ENCODE results near the gene KRTAP5-2. TPM values are rescaled to one million over a fixed set of nuclear protein-coding genes. Genes with fewer than 3 reads are reported as not detected.

Gene KRTAP5-2
- total and polyA plus RNA-seq, 9 of the 15 experiments (the other 6 are each of a cell fraction or from before 2014, with no cell fraction given) = not detected

DNA sequence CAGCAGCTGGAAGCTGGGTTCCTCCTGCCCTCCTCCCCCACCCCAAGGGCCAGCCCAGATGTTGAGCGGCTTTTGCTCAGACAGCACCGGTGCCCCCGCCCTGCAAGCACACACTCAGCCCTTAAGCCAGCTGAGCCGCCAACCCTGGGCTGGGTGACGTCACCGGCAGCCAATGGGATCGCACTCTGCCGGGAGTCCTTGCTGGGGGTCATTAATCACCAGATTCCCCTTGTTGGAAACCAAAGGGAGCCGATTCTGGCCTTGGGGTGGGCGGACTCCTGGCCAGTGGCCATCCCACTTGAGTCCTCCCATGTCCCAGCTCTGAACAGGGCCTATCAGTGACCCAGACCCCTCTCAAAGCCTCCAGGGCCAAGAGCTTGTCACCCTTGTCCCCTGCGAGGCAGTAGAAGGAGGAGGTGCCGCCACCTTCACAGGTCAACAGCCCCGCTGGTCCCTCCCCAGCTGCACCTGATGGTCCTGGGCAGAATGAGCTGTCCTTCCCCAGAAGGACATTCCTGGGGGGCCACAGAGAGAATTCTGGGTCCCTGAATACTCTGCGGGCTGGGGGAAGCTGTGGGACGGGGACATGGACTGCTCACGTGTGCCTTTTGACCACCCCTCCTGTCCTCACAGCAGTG is 33.4 kb downstream of the KRTAP5-2 start:
- 3% methylated on average over 16 of the region's 16 CpGs for WGBS (ENCODE audit: insufficient coverage, low coverage, missing lambda C conversion rate)
- DNase-seq (ENCODE audit: extremely low read depth in 1 of 4, low spot score in 3 of 4) (peak; percentile 79 to 94 (median 92)), ATAC-seq (peak; percentile 85), FAIRE-seq (peak; percentile 75)
- no peaks in the 10 kb centered on the region for H3K36me3 ChIP-seq (ENCODE audit: control insufficient read depth, insufficient read depth, low read length)
- H3K9ac ChIP-seq (ENCODE audit: insufficient read depth in 1 of 2, low read depth in 2 of 2, low read length in 2 of 2) = peak overlapping the region in 1 of 2 experiments; percentile 81; a peak in 2 of 4 replicates
- no peak overlapping the region; the same call in 1 of the 2 replicates for H3K4me2 ChIP-seq (ENCODE audit: insufficient read depth, low read length)
- BruUV-seq (replicated peaks) = no TSS peak
- intact Hi-C loops (cut with micrococcal nuclease) = no loop called here
- CTCF ChIA-PET (ENCODE audit: low intra/inter-chr PET ratio) = no interaction called here
- H3K4me3 ChIP-seq = no peak overlapping the region
- H4K20me1 ChIP-seq (replicated peaks; ENCODE audit: control insufficient read depth, insufficient read depth, low read length) = peaks cover 62% of the 10 kb centered on the region
- H3K9me3 ChIP-seq (replicated peaks; ENCODE audit: control insufficient read depth, insufficient read depth, low read depth, low read length) = no peaks in the 10 kb centered on the region
- POLR2A ChIA-PET = interaction anchor here (0.6 kb wide), 2 partner anchors 88 to 737 kb away, joined by 3 read pairs; no protein-coding TSS in a partner anchor
- H3K79me2 ChIP-seq (ENCODE audit: control insufficient read depth, insufficient read depth, low read length) = no peaks in the 10 kb centered on the region
- in situ Hi-C loops (cut with MboI) = no loop called here
- peaks cover 0 to 39% of the 10 kb centered on the region in 2 experiments; a peak in 2 of 5 replicates for H3K27me3 ChIP-seq (ENCODE audit: control insufficient read depth in 2 of 2, insufficient read depth in 2 of 2, low read length in 2 of 2)
- peaks cover 3% of the 10 kb centered on the region for H3K9me1 ChIP-seq (ENCODE audit: control insufficient read depth, insufficient read depth, low read length)
- H3K27ac ChIP-seq (ENCODE audit: extremely low read depth, low read depth, low read length) = no peak overlapping the region
- no peak overlapping the region for H2AFZ ChIP-seq (ENCODE audit: low read depth, low read length)
- peaks cover 0 to 49% of the 10 kb centered on the region in 2 experiments; a peak in 3 of 5 replicates for H3K4me1 ChIP-seq (replicated peaks in 1 of 2; ENCODE audit: control insufficient read depth in 2 of 2, insufficient read depth in 2 of 2, low read length in 2 of 2)
- no peak for TF ChIP-seq ZNF124 (CRISPR knock-in tag; IDR thresholded peaks at IDR 0.05)
- TF ChIP-seq CREB1 (IDR thresholded peaks at IDR 0.05) = no peak
- TF ChIP-seq CREB1 (CRISPR knock-in tag; IDR thresholded peaks at IDR 0.05) = peak; percentile 42
- TF ChIP-seq, protein P1, sequence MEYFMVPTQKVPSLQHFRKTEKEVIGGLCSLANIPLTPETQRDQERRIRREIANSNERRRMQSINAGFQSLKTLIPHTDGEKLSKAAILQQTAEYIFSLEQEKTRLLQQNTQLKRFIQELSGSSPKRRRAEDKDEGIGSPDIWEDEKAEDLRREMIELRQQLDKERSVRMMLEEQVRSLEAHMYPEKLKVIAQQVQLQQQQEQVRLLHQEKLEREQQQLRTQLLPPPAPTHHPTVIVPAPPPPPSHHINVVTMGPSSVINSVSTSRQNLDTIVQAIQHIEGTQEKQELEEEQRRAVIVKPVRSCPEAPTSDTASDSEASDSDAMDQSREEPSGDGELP (CRISPR knock-in tag; IDR thresholded peaks at IDR 0.05; ENCODE audit: borderline replicate concordance) = peak; percentile 88
- no peak for TF ChIP-seq CHD4 (IDR thresholded peaks at IDR 0.05; ENCODE audit: insufficient read depth, insufficient replicate concordance, low read depth, low read length, poor library complexity, severe bottlenecking)
- no peak for TF ChIP-seq MEF2D (tag; conservative IDR thresholded peaks at IDR 0.05; ENCODE audit: low read depth)
- no peak for TF ChIP-seq ZNF174 (CRISPR knock-in tag; IDR thresholded peaks at IDR 0.05)
- TF ChIP-seq JUND (IDR thresholded peaks at IDR 0.05; ENCODE audit: borderline replicate concordance, low read depth, low read length) = peak; percentile 88
- peak; percentile 82; the same call in 2 of the 3 replicates for TF ChIP-seq JUND (tag; IDR thresholded peaks at IDR 0.05; ENCODE audit: borderline replicate concordance, low read depth, low read length)
- TF ChIP-seq, protein P2, sequence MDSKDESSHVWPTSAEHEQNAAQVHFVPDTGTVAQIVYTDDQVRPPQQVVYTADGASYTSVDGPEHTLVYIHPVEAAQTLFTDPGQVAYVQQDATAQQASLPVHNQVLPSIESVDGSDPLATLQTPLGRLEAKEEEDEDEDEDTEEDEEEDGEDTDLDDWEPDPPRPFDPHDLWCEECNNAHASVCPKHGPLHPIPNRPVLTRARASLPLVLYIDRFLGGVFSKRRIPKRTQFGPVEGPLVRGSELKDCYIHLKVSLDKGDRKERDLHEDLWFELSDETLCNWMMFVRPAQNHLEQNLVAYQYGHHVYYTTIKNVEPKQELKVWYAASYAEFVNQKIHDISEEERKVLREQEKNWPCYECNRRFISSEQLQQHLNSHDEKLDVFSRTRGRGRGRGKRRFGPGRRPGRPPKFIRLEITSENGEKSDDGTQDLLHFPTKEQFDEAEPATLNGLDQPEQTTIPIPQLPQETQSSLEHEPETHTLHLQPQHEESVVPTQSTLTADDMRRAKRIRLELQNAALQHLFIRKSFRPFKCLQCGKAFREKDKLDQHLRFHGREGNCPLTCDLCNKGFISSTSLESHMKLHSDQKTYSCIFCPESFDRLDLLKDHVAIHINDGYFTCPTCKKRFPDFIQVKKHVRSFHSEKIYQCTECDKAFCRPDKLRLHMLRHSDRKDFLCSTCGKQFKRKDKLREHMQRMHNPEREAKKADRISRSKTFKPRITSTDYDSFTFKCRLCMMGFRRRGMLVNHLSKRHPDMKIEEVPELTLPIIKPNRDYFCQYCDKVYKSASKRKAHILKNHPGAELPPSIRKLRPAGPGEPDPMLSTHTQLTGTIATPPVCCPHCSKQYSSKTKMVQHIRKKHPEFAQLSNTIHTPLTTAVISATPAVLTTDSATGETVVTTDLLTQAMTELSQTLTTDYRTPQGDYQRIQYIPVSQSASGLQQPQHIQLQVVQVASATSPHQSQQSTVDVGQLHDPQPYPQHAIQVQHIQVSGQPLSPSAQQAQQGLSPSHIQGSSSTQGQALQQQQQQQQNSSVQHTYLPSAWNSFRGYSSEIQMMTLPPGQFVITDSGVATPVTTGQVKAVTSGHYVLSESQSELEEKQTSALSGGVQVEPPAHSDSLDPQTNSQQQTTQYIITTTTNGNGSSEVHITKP (IDR thresholded peaks at IDR 0.05; ENCODE audit: partially characterized antibody) = peak; percentile 36
- TF ChIP-seq, protein P3, sequence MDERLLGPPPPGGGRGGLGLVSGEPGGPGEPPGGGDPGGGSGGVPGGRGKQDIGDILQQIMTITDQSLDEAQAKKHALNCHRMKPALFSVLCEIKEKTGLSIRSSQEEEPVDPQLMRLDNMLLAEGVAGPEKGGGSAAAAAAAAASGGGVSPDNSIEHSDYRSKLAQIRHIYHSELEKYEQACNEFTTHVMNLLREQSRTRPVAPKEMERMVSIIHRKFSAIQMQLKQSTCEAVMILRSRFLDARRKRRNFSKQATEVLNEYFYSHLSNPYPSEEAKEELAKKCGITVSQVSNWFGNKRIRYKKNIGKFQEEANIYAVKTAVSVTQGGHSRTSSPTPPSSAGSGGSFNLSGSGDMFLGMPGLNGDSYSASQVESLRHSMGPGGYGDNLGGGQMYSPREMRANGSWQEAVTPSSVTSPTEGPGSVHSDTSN (CRISPR knock-in tag; IDR thresholded peaks at IDR 0.05; ENCODE audit: low read depth) = no peak
- TF ChIP-seq, protein P3 (tag; conservative IDR thresholded peaks at IDR 0.05; ENCODE audit: low read depth) = peak; percentile 69

Data from K562 (cell line).